GM21529 (cell line): ENCODE data around the gene PSD.
A peak's percentile ranks its signal among the peaks of the same experiment; 100 is the strongest.

Experiments
- ATAC-seq: cut with Tn5 transposase; IDR thresholded peaks from one replicate; pipeline ENCODE4 v1.9.1; 2021; ENCODE audit not compliant: unreplicated experiment

Gene PSD

DNA sequence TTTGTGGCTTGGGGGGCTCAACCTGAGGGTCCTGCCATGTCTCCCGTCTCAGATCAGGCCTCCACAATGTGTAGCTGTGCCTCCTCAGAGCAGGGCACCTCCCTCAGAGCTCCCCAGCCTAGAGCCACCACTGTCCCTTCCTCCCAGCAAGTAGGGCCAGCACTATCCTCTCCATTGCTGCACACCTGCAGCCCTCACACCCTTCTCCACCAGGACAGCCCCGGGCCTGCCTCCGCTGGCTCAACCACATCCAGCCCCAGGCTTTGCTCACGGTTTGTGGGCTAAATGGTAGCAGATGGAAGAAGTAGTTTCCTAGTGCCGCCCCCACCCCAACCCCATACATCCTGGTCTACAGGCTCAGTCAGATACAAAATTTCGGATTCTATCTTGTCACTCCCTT lies 13.0 kb downstream of the PSD start:
- ATAC-seq = no peak

DNA sequence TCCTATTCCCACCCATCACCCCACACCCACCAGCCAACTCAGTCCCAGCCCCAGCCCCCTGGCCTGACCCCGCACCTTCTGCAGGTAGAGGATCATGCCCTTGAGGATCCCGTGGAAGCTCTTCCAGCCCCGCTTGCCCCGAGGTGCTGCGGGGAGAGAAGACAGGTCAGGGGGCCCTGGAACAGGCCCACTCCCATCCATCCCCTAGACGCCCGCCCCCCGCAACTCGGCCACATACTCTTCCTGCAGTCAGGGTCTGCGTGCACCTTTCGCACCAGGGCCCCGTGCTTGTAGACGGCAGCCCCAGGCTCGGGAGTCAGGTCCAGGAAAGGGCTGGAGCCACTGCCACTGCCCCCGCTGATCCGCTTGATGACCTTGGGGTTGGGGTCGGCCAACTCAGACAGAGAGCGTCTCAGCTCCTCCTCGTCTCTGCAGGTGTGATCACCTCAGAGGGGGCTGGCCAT lies 13.4 kb downstream of the PSD start:
- ATAC-seq = no peak

DNA sequence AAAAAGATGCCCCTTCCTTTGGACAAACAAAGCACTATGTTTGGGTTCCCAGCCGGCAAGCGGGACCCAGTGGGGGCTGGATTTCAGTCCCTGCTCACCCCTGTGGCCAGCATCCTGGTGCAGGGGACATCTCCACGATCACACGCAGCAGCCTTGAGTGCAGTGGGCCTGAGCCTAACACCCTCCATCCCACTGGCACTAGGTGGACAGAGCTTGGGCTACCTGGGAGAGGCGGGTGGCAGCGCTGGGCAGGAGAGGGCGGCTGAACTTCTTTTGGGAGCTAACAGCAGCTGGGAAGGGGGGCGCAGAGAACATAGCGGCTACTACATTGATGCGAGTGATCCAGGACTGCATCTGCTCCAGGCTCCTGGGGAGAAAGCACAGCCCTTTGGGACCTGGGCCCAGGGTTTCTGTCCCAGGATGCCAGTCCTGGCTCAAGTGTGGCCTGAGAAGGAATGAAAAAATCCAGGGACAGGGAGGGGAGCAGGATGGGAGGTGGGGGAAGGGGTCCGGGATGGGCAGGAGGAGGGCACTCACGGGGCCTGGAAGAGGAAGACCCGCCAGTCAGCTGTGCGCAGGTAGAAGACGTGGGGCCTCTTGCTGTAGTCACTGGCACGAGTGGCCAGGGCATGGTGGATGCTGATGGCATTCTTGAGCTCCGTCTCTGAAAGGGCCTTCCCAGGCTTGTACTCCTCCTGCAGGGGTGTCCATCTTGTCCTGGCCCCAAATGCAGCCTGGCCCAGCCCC lies 14.1 kb downstream of the PSD start:
- ATAC-seq = no peak

DNA sequence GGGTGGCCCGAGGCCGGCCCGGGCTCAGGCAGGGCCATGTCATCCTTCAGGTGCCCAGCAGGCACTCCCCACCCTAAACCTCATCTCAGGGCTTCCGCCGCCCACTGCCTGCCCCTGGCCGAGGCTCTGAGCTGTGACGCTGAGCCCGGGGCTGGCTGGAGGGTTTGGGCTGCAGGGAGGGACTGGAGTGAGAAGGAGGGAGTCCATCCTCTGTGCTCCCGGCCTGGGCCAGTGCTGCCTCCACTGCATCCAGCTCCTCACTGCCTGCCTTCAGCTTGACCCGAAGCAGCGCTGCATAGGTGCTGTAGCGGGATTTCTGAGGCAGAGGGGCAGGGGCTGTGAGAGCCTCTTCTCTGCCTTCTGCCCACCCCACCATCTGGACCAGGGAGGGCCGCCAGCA lies 15.5 kb downstream of the PSD start:
- no peak for ATAC-seq

DNA sequence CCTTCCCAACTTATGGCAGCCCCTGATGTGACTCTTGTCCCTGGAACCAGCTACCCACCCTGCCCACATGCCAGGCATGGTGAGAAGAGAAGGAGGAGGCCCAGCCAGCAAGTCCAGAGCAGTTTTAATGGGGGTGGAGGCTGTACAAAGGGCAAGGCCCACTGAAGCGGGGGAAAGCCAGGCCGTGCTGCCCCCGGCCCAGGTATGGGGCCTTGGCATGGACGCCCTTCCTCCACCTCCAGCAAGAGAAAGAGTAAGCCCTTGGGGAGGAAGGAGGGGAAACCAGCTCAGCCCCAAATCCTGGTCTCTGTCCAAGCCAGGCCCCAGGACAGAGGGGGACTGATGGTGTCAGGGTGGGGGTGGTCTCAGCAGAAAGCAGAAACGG lies 16.1 kb downstream of the PSD start:
- no peak for ATAC-seq

DNA sequence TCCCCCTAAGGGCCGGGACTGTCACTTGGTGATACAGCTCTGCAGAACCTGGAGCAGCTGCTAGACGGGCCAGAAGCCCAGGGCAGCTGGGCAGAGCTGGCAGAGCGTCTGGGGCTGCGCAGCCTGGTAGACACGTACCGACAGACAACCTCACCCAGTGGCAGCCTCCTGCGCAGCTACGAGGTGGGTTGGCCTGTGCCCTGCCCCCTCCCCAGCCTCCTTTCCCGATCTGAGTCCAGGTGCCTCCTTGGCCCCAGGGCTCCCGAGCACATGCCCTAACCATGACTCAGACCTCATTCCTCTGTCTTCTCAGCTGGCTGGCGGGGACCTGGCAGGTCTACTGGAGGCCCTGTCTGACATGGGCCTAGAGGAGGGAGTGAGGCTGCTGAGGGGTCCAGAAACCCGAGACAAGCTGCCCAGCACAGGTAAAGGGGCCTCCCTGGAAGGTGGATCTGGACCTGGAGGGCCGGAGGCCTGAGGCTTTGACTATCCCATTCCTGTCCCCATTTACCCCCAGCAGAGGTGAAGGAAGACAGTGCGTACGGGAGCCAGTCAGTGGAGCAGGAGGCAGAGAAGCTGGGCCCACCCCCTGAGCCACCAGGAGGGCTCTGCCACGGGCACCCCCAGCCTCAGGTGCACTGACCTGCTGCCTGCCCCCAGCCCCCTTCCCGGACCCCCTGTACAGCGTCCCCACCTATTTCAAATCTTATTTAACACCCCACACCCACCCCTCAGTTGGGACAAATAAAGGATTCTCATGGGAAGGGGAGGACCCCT lies 16.7 kb downstream of the PSD start:
- ATAC-seq = no peak

DNA sequence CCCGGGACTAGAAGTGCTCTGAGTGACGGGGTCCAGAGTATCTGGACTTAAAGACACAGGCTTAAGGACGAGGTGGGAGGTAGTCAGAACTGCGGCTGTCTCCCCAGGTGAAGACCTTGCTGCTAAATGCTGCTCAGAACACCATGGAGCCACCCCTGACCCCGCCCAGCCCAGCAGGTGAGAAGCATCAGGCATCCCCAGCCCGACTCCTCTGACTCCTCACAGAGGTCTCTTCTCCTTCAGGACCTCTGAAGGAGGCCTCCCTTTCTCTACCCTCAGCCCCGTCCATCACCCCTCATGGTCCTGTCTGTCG lies 17.3 kb downstream of the PSD start:
- no peak for ATAC-seq

DNA sequence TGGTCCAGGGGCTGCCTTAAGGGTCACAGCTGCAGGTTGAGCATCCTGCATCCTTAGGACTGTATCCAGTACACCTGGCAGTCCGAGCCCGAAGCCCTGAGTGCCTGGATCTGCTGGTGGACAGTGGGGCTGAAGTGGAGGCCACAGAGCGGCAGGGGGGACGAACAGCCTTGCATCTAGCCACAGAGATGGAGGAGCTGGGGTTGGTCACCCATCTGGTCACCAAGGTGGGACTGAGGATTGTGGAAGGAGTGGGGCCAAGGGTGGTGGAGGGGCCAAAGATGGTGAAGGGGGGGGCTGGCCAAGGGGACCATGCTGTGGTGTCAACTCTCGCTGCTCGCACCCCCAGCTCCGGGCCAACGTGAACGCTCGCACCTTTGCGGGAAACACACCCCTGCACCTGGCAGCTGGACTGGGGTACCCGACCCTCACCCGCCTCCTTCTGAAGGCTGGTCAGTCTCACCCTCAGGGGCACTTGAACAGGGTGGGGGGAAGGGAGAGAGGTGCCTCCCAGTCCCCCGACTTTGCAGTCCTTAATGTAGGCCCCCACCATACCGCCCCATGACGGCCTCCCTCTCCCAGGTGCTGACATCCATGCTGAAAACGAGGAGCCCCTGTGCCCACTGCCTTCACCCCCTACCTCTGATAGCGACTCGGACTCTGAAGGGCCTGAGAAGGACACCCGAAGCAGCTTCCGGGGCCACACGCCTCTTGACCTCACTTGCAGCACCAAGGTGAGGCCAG lies 17.8 kb downstream of the PSD start:
- ATAC-seq = no peak

DNA sequence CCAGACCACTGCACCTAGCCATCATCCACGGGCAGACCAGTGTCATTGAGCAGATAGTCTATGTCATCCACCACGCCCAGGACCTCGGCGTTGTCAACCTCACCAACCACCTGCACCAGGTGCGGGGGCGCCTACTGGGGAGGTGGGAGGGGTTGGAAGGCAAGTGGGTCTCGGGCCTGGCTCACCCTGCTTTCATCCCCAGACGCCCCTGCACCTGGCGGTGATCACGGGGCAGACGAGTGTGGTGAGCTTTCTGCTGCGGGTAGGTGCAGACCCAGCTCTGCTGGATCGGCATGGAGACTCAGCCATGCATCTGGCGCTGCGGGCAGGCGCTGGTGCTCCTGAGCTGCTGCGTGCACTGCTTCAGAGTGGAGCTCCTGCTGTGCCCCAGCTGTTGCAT lies 18.5 kb downstream of the PSD start:
- no peak for ATAC-seq

DNA sequence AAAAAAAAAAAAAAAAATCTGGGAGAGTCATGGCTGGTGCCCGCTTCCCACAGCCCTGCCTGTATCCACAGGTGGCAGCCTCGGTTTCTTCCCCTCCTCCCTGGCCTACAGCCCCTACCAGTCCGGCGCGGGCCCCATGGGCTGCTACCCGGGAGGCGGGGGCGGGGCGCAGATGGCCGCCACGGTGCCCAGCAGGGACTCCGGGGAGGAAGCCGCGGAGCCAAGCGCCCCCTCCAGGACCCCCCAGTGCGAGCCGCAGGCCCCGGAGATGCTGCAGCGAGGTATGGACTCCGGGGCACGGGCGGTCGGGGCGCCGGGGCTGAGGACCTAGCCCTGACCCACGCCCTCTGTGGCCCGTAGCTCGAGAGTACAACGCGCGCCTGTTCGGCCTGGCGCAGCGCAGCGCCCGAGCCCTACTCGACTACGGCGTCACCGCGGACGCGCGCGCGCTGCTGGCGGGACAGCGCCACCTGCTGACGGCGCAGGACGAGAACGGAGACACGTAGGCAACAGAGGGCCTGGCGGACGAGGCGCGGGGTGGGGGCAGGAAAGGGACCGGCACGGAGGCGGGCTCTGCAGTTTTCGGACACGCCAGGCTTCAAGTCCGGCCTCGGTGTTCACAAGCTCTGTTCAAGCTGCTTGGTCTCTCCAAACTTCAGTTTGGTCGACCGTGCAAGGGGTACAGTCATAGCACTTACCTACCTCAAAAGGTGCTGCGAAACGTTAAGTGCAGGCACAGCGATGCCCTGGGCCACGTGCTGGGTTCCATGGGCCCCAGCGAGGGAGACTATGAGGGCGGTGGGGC lies 19.2 kb downstream of the PSD start:
- ATAC-seq = peak; percentile 43

DNA sequence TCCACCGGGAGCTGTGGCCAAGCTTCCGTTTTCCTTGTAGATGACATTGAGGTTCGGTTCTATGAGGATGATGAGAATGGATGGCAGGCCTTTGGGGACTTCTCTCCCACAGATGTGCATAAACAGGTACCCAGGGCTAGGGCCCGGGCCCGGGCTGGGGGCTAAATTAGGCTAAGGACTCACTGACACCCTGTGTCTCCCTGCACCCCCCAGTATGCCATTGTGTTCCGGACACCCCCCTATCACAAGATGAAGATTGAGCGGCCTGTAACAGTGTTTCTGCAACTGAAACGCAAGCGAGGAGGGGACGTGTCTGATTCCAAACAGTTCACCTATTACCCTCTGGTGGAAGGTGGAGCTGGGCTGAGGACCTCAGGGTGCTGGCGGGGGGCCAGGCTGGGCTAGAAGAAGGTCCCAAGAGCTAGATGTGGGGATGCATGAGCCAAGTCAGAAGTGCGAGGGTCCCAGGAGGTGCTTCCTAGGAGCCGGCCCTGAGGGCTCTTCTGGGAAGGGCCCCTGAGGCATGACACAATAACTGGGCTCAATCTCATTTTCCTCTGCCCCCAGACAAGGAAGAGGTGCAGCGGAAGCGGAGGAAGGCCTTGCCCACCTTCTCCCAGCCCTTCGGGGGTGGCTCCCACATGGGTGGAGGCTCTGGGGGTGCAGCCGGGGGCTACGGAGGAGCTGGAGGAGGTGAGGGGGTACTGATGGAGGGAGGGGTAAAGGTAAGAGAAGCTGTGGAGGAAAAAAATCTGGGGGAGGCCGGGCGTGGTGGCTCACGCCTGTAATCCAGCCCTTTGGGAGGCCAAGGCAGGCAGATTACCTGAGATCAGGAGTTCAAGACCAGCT lies 20.2 kb downstream of the PSD start:
- ATAC-seq = no peak

DNA sequence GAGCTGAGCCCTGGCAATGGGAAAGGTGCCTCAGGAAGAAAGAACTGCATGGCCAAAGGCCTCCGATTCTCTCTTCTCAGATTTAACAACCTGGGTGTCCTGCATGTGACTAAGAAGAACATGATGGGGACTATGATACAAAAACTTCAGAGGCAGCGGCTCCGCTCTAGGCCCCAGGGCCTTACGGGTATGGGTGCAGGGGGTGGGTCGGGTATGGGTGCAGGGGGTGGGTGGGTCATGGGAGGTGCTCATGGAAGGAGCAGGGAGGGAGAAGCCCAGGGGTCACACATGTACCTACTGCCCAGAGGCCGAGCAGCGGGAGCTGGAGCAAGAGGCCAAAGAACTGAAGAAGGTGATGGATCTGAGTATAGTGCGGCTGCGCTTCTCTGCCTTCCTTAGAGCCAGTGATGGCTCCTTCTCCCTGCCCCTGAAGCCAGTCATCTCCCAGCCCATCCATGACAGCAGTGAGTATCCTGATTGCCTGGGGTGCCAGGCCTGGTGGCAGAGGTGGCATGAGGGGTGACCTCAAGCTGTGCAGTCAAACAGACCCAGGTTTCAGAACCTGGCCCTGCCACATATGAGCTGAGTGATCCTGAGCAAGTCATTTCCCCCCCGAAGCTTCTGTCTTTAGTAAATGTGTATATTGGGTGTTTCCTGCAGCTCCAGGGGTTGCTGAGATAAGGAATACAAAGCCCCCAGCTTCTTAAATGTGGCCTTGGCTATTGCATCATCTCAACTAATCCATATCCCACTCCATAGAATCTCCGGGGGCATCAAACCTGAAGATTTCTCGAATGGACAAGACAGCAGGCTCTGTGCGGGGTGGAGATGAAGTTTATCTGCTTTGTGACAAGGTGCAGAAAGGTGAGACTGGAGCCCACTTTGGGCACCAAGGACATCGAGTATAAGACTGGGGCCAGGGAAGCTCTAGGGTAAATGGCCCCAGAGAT lies 21.1 kb downstream of the PSD start:
- no peak for ATAC-seq

DNA sequence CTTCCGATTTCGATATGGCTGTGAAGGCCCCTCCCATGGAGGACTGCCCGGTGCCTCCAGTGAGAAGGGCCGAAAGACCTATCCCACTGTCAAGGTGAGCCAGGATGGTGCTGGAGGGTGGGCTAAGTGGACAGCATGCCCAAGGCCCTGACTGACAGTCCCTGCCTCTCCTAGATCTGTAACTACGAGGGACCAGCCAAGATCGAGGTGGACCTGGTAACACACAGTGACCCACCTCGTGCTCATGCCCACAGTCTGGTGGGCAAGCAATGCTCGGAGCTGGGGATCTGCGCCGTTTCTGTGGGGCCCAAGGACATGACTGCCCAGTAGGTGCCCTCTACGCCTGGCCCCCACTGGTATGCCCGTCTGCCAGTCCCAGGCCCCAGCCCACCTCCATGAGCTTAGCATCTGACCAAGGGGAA lies 21.8 kb downstream of the PSD start:
- ATAC-seq = no peak

DNA sequence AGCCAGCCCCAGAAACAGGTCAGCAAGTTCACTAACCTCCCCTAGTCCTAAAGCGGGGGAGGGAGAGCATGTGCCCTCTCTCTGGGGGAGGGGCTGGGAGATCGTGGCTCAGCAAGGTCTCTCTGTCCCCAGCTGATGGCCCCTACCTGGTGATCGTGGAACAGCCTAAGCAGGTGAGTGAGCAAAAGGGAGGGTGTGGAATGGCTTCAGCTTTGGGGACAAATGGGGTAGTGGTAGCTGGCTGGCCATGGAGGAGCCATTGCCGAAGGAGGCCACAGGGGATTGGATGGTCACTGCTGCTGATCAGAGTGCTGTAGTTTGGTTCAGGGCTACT lies 22.3 kb downstream of the PSD start:
- ATAC-seq = no peak

DNA sequence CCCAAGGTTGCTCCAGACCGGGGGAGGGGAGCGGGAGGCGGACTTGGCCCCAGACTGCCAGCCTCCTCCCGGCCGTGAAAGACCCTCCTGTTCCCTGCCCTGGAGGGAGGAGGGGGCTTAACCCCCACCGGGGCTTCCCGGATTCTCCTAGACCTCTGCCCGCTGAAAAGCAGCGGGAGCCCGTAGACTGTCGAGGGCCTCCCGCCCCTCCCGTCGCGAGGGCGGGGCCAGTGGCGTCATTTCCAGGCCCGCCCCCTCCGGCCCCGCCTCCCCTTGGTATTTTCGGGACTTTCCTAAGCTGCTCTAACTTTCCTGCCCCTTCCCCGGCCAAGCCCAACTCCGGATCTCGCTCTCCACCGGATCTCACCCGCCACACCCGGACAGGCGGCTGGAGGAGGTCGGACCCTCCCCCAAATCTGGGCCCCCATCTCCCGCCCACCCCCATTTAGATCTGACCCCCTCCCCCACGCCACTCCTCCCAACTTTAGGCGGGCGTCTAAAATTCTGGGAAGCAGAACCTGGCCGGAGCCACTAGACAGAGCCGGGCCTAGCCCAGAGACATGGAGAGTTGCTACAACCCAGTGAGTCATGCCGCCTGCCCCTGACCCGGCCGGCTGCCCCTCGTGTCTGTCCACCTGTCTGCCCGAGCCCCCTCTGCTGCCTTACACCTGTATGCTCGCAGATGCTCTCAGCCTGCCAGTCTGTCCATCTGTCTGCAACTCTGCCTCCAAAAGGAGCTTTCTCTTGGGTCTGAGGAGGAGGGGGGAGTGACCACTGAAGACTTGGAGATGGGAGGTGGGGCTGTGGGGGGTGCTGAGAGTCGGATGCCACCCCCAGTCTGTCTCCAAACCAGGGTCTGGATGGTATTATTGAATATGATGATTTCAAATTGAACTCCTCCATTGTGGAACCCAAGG lies 22.9 kb downstream of the PSD start, which contains the start of gene NFKB2:
NFKB2 (plus strand) TSS at position 306 of the 917 bp plus-strand sequence; CDS start at position 561, 255 bp downstream.
- peak; percentile 28 for ATAC-seq

DNA sequence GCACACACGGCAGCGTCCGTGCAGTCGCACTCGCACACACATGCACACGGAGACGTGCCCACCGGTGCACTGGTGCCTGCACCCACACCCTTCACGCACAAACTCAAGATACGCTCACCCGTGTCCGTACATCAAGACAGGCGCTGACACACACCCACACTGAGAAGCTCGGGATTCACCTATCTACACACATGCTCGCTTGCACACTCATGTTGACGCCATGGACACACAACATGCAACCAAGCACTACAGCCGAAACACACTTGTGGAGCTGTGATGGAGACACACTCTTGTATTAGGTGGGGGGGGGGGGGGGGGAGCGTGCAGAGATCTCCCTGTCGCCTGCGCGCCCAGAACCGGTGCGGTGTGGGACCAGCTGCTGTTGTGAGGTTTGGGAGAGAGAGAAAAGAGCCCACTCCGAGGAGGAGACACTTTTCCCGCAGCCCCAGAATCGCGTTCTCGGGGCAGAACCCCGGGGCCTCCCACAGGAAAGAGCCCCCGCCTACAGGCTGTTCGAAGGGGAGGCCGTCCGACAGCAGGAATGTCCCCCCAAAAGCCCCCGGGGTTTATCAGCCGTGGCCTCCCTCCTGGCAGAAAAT lies 23.7 kb downstream of the PSD start:
- no peak for ATAC-seq

DNA sequence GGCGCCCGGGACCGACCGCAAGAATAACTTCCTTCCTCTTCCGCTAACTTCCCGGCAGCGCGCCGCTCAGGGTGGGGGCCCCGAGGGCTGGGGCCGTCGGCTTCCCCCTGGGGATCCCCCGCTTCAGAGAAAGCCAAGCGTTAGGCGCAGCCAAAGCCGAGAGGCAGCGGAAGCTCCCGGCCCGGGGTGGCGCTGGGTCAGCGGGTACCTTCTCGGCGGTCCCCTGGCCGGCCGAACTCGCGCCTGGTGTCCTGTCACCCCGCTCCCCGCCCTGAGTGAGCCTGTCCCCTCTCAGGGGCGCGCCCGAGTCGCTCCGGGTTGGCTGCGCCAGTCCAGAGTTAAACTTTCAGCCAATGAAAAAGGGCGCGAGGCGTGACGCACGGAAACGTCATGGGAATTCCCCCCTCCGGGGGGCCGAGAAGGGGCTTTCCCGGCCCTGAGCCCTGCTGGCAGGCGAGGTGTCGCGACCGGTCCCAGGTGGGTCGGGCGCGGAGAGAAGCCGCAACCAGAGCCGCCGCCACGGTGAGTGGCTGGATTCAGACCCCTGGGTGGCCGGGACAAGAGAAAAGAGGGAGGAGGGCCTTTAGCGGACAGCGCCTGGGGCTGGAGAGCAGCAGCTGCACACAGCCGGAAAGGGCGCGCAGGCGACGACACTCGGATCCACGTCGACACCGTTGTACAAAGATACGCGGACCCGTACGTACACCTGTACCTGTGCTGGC lies 24.3 kb downstream of the PSD start:
- ATAC-seq = peak; percentile 81
